GM23248 (cell line): Measurements from ENCODE around the gene ASTN1. TPM values are rescaled to one million over a fixed set of nuclear protein-coding genes. Genes with fewer than 3 reads are reported as not detected.

Experiments used
- DNase-seq: peaks from one replicate; pipeline ENCODE4 v3.0.0-alpha.2; 2015
- H2AFZ ChIP-seq: fragments of 200-600 bp; sonication (generic); 2 replicates; pipeline ENCODE4 v1.6.1; 2016; ENCODE audit warnings: antibody characterized with exemption
- H3F3A ChIP-seq: fragments of 200-600 bp; sonication (generic); 2 replicates; pipeline ENCODE4 v1.6.1; 2016; ENCODE audit warnings: mild to moderate bottlenecking, antibody characterized with exemption, mixed run types; ENCODE audit not compliant: insufficient read depth
- H3K27ac ChIP-seq: fragments of 200-600 bp; sonication (generic); 2 replicates; pipeline ENCODE4 v1.5.1; 2016; ENCODE audit warnings: mild to moderate bottlenecking
- H3K27me3 ChIP-seq: fragments of 200-600 bp; sonication (generic); replicated peaks from 2 replicates; pipeline ENCODE4 v1.6.1; 2016; ENCODE audit warnings: mild to moderate bottlenecking; ENCODE audit not compliant: insufficient read depth
- H3K36me3 ChIP-seq: fragments of 200-600 bp; sonication (generic); 2 replicates; pipeline ENCODE4 v1.6.1; 2016; ENCODE audit warnings: low read depth, mild to moderate bottlenecking
- H3K4me1 ChIP-seq: fragments of 200-600 bp; sonication (generic); 2 replicates; pipeline ENCODE4 v1.6.1; 2016; ENCODE audit warnings: mild to moderate bottlenecking; ENCODE audit not compliant: insufficient read depth
- H3K4me2 ChIP-seq: fragments of 200-600 bp; sonication (generic); one replicate; pipeline ENCODE4 v1.6.1; 2016; ENCODE audit warnings: mild to moderate bottlenecking; ENCODE audit not compliant: unreplicated experiment
- H3K4me3 ChIP-seq: fragments of 200-600 bp; sonication (generic); 2 replicates; pipeline ENCODE4 v1.5.1; 2016; ENCODE audit warnings: mild to moderate bottlenecking
- H3K79me2 ChIP-seq: fragments of 200-600 bp; sonication (generic); 2 replicates; pipeline ENCODE4 v1.6.1; 2016; ENCODE audit warnings: mild to moderate bottlenecking; ENCODE audit not compliant: insufficient read depth
- H3K9ac ChIP-seq: fragments of 200-600 bp; sonication (generic); 2 replicates; pipeline ENCODE4 v1.6.1; 2016; ENCODE audit warnings: mild to moderate bottlenecking
- H3K9me2 ChIP-seq: fragments of 200-600 bp; sonication (generic); 2 replicates; pipeline ENCODE4 v1.6.1; 2016; ENCODE audit warnings: mixed run types, mild to moderate bottlenecking, moderate library complexity; ENCODE audit not compliant: insufficient read depth
- H3K9me3 ChIP-seq: fragments of 200-600 bp; sonication (generic); one replicate; pipeline ENCODE4 v1.6.1; 2017; ENCODE audit warnings: low read depth
- H4K20me1 ChIP-seq: fragments of 200-600 bp; sonication (generic); 2 replicates; pipeline ENCODE4 v1.6.0; 2016; ENCODE audit not compliant: insufficient read depth
- EZH2 ChIP-seq: fragments of 200-600 bp; sonication (generic); IDR thresholded peaks from 2 replicates; pipeline ENCODE4 v1.6.1; 2018; ENCODE audit warnings: antibody characterized with exemption, mild to moderate bottlenecking; ENCODE audit not compliant: insufficient read depth, poor library complexity, severe bottlenecking
- EZH2phosphoT487 ChIP-seq: fragments of 200-600 bp; sonication (generic); IDR thresholded peaks from 2 replicates; pipeline ENCODE4 v1.6.1; 2018; ENCODE audit warnings: antibody characterized with exemption, moderate library complexity, mild to moderate bottlenecking, low read depth; ENCODE audit not compliant: insufficient read depth
- WGBS, 2 experiments: methylation state at CpG; one replicate each; pipeline ENCODE4 v1.1.6; 2015 to 2017; ENCODE audit warnings: low lambda C conversion rate in 2 of 2, low coverage in 1 of 2; ENCODE audit errors: missing lambda C conversion rate in 2 of 2; 5-methylcytosine and 5-hydroxymethylcytosine counted together
- in situ Hi-C: fragments of 300-500 bp; cut with MboI; formaldehyde crosslinking; loops from 2 replicates; pipeline ENCODE4 v1.15.0; 2020
- polyA plus RNA-seq: library from polyadenylated mRNA; unstranded; fragments of >200 nt; fragmentation: Nextera tagmentation; extraction: Ambion mirVana; gene quantifications from 2 replicates; pipeline ENCODE4 v1.2.1, GENCODE V29; 2016
- total RNA-seq: library from RNA; depleted of rRNA; stranded (reverse); fragments of >200 nt; shearing (Covaris generic); gene quantifications from 2 replicates; pipeline ENCODE4 v1.2.3, GENCODE V29; 2014

Gene ASTN1
- total and polyA plus RNA-seq, 2 experiments from 2014 or later, result not detected

DNA sequence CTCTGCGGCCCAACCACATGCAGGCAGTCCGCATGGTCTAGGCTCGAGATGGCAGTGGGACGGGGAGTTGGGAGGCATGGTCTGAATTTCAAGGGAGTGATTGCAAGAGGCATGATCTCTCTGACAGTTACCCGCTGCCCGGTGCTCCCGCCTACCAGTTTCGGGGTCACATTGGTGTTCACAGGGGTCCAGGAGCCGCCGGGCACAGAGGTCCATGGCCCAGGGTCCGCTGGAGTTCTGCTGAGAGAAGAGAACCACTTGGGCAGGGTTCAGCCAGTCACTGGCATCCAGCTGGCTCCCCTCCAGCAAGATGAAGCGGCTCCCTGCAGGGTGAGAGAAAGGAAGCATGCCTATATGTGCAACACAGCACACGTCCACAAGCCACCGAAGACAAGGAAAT lies 141.3 kb downstream of the ASTN1 start:
- Histone ChIP-seq H3K79me2 (no peaks in the 10 kb centered on the region), H3K27me3 (no peaks in the 10 kb centered on the region), H4K20me1 (no peaks in the 10 kb centered on the region), H3F3A (no peaks in the 10 kb centered on the region), H3K4me3 (no peak overlapping the region), H2AFZ (no peak overlapping the region), H3K4me1 (no peaks in the 10 kb centered on the region), H3K36me3 (no peaks in the 10 kb centered on the region), H3K27ac (no peak overlapping the region), H3K9me2 (no peaks in the 10 kb centered on the region), H3K4me2 (no peak overlapping the region), H3K9me3 (no peaks in the 10 kb centered on the region), H3K9ac (no peak overlapping the region)
- TF ChIP-seq EZH2phosphoT487, result no peak
- no peak for TF ChIP-seq EZH2
- WGBS, 2 experiments, result 63 to 68% methylated on average over 14 of the region's 14 CpGs
- in situ Hi-C loops, result no loop called here
- DNase-seq, result no peak

DNA sequence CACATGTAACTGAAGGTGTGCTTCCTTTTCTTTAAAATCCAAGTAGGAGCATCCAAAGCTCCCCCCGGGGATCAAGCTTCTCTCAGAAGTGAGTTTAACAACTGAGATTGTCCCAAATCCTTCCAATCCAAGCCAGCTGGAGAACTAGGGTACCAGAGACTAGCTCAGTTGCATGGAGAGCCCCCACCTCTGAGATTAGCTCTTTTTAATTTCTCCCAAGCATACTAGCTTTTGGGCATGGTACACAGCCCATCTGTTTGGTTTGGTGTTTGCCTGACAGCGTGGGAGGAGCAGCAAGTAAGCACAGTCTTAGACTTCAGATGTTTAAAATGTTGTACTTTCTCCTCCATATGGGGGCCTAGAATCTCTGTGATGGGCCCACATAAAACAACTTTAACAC lies 142.8 kb downstream of the ASTN1 start:
- Histone ChIP-seq H3K4me3 (no peak overlapping the region), H3K4me2 (no peak overlapping the region), H3K27me3 (no peaks in the 10 kb centered on the region), H3K9me2 (no peaks in the 10 kb centered on the region), H2AFZ (no peak overlapping the region), H3F3A (no peaks in the 10 kb centered on the region), H4K20me1 (no peaks in the 10 kb centered on the region), H3K79me2 (no peaks in the 10 kb centered on the region), H3K9me3 (no peaks in the 10 kb centered on the region), H3K4me1 (no peaks in the 10 kb centered on the region), H3K36me3 (no peaks in the 10 kb centered on the region), H3K9ac (no peak overlapping the region), H3K27ac (no peak overlapping the region)
- in situ Hi-C loops, result no loop called here
- DNase-seq, result no peak
- TF ChIP-seq EZH2phosphoT487, result no peak
- no peak for TF ChIP-seq EZH2
- 22 to 30% methylated on average over 2 of the region's 2 CpGs for WGBS, 2 experiments

DNA sequence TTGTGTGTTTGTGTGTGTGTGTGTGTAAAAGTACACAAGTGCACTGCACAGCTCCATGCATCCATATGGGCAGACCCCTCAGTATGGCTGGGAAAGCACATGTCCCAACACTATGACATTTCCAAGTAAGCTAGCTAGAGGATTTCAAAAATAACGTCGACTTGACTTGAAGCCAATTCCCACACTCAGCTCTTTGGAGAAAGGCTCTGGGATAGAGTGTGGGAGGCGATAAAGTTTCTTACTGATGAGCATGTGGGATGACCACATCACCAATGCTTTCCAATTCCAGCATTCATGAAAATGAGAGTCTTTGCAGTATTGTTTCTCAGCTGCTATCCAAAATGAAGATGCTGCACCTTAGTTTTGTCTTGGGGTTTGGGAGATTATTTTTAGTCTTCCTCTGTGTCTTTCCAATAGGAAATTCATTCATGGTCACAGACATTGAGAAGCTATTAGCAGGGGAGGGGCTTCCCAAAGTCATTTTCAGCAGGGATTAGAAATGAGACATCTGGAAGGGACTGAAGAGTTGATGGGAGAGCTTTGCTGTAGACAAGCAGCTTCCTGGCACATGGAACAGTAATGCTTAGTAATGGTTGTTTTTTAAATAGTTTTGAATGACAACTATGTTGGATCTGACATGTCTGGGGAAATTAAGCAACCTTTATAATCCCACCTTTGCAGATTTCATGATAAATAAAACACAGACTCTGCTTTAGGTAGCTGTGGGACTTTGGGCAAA lies 143.5 kb downstream of the ASTN1 start:
- H3K4me3 ChIP-seq, result no peak overlapping the region
- H4K20me1 ChIP-seq, result no peaks in the 10 kb centered on the region
- H3K27ac ChIP-seq, result no peak overlapping the region
- in situ Hi-C loops, result no loop called here
- H3K36me3 ChIP-seq, result no peaks in the 10 kb centered on the region
- no peaks in the 10 kb centered on the region for H3K9me3 ChIP-seq
- no peak overlapping the region for H2AFZ ChIP-seq
- no peaks in the 10 kb centered on the region for H3K79me2 ChIP-seq
- H3K27me3 ChIP-seq, result no peaks in the 10 kb centered on the region
- TF ChIP-seq EZH2 (no peak), EZH2phosphoT487 (no peak)
- 0 to 1% methylated on average over 3 of the region's 3 CpGs for WGBS, 2 experiments
- no peak overlapping the region for H3K4me2 ChIP-seq
- H3F3A ChIP-seq, result no peaks in the 10 kb centered on the region
- no peaks in the 10 kb centered on the region for H3K4me1 ChIP-seq
- no peak overlapping the region for H3K9ac ChIP-seq
- DNase-seq, result no peak
- H3K9me2 ChIP-seq, result no peaks in the 10 kb centered on the region

DNA sequence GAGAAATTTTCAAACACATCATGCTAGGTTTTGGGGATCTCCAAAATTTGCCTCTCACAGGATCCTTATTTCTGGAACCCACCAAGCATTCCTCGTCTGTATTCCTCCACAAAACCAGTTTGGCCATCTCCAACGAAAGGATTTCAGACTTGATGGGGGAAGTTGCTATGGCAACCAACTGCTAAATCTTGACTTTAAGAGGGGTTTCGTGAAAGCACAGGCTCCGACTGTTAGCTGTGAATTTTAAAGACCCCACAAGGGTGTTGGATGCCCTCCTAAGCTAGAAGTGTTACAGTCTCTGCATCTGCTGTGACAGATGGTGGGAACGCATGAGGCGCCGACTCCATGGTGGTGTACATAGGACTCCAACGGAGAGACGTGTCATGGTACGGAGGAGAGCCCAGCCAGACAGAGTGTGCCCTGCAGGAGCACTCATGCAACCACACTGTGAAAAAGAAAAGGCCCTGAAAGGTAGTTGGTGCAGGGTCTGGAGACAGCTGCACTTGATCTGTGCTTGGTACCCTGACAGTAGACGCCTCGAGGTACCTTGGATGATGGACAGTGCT lies 147.1 kb downstream of the ASTN1 start:
- no peak overlapping the region for H3K27ac ChIP-seq
- H3K9me2 ChIP-seq, result no peaks in the 10 kb centered on the region
- TF ChIP-seq EZH2 (no peak), EZH2phosphoT487 (no peak)
- no peaks in the 10 kb centered on the region for H3K27me3 ChIP-seq
- H3K4me2 ChIP-seq, result no peak overlapping the region
- H4K20me1 ChIP-seq, result no peaks in the 10 kb centered on the region
- H3K9me3 ChIP-seq, result no peaks in the 10 kb centered on the region
- no peaks in the 10 kb centered on the region for H3F3A ChIP-seq
- no peak for DNase-seq
- H3K4me1 ChIP-seq, result no peaks in the 10 kb centered on the region
- WGBS, 2 experiments, result 67 to 71% methylated on average over 12 of the region's 12 CpGs
- H3K9ac ChIP-seq, result no peak overlapping the region
- no peak overlapping the region for H3K4me3 ChIP-seq
- in situ Hi-C loops, result no loop called here
- H3K36me3 ChIP-seq, result no peaks in the 10 kb centered on the region
- no peak overlapping the region for H2AFZ ChIP-seq
- H3K79me2 ChIP-seq, result no peaks in the 10 kb centered on the region
